Right renal cortex interstitium (tissue), 3 donors: ENCODE results near the gene SNCAIP. TPM values are rescaled to one million over a fixed set of nuclear protein-coding genes. Genes with fewer than 3 reads are reported as not detected.
"Not testable (repeated sequence)": the region's sequence is repeated elsewhere in the genome, so short reads cannot be mapped to it uniquely, and the experiment has no call there.

Experiments
- DNase-seq, 3 donors: peaks; one replicate each; pipeline ENCODE4 v3.0.0-alpha.2; 2013; ENCODE audit warnings: low read depth in 3 of 3, low spot score in 2 of 3
- polyA plus RNA-seq, 3 donors: library from polyadenylated mRNA; unstranded; fragments of 120-200 nt; gene quantifications; one replicate each; pipeline ENCODE4 v1.2.1, GENCODE V29; 2013; ENCODE audit not compliant: insufficient read length in 3 of 3

Gene SNCAIP
- polyA plus RNA-seq, 3 donors, result 25.8 to 31.8 (median 29.1) TPM

DNA sequence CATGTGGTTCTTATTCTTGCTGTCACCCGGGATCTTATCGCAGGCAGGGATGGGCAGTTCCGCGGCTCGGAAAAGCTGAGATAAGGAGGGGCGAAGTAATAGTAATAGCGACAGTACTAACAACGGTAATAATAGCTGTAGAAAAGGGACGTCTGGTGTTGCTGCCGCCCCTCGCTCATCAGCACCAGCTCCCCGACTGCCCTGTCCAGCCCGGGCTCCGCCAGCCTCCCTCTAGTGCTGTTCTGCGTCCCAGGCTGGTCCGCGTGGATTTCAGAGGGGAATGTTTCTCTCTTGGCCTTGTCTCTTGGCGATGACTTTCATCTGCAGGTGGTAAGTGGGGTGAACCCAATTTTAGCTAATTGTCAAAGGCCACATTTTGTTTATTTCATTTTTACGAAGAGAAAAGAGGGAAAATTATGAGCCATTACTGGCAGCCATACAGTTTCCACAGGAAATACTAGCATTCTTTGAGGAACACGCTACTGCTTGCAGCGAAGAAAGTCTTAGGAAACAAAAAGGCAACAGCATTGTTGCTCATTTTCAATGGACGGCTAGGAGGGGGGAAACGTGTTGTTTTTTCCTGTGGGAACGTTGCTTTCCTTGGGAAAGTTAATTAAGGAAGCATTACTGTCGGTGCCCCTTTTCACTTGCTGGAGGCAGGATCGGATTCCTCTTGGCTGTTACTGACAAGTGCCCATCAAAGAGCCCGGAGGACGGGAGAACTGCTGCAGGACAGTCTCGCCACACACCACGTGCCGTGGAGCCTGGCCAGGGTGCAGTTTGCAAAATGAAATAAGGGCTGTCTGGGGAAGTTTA lies 762 bp downstream of the SNCAIP start:
- DNase-seq, result no peak

DNA sequence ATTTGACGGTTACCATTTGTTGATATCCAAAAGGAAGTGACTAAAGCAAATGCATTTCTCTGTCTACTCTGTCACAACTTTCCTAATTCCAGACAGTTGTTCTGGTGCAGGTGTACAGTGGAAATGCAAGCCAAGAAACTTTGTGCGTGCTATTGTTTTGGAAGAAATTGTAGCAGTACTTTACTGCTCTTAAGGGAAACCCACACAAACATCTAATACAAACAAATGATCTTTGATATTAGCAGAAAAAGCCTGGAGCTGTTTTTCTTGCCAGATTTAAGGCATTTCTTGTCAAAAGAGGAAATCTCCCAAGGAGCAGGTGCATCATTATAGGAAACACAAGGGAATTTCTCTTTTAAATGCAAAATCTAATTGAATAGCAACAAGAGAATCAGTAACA lies 2.0 kb downstream of the SNCAIP start:
- DNase-seq, result no peak

DNA sequence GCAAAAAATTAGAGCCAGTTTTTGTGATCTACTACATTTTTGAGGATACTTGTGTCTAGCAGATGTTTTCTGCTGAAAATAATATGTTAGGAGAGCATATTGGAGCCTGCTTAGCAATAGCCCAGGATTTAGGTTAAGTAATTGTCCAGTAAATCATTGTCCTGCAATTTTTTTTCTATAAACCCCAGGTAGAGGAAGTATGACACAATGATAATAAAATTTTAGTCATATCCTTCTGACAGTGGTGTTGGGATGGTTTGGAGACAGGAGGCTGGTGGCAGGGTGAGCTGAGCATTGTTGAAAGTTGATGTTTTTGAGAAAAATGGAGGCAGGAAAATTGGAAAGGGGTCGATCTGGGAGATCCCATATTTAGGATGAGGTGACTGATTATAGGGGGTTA lies 3.5 kb downstream of the SNCAIP start:
- DNase-seq, result no peak

DNA sequence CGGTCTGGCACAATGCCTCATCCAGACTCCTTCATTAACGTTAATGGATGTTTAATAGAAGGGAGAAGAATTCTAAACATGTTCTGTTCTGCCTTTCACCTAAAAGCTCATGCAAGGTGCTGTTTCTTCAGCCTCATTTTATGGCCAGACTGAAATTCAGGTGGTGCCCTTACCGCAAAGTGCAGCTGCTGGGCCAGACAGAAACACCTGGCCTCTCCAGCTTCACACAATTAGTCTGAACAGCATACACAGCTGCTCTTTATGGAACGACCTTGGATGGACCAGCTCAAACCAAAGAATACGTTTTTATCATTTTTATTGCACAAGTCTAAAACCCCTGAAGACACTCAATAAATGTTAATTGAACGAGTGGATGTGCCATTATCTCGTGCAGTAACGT lies 4.6 kb downstream of the SNCAIP start:
- DNase-seq, result no peak

GRCh38 chr5:122319897-122320296 lies 7.9 kb downstream of the SNCAIP start:
- DNase-seq, result no peak

GRCh38 chr5:122321921-122322320 lies 9.9 kb downstream of the SNCAIP start:
- no peak for DNase-seq

DNA sequence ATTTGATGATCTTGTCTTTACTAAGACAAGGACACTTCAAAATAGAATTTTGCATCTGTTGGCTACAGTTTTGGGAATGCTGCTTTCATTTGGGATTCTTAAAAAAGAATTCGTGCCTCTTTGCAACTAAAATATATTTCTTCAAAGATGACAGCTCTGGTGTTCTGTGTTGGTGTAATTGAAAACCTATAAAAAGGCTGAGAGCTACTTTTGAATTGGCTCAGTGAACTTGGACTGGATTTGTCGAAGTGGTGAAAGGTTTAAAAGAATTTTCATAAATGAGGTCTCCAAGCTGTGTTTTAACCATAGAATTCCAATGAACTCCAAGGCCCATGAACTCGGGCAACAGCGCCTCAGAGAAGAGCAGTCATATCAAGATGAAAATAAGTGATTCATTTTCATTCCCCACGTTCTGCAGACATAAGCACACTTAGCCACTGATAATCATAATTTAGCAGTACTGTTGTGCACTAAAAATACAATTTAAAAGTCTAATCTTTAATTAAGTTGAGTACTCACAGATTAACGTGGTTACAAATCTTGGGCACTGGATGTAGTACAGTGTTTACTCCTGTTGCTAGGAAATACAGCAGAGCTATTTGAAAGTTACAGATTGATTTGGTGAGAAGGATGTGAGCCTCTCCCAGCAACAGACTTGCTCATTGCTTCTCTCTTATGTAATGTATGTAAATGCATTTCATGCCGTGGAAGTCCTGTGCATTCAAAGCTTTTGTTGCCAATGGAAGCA lies 10.9 kb downstream of the SNCAIP start:
- DNase-seq, result peak in 1 of 3 donors; percentile 55

DNA sequence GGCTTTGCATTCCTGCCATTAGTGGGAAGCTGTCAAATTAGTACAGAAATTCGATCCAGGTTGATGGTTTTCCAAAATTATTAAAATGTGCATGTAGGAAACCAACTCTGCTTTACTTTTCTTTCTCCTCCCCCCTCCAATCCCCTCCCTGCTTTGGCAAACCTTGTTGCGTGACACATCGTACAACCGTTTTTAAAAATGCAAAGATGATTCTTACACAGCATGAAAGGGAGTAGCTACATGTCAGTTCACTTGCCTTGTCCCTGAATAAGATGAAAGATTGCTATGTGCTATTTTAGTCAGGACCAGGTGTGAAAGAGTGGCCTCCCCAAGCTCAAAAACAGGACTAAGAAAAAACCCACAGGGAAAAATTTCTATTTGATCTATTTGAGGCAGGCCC lies 11.7 kb downstream of the SNCAIP start:
- DNase-seq, result no peak

GRCh38 chr5:122327110-122327509 lies 15.1 kb downstream of the SNCAIP start:
- no peak for DNase-seq

- no peak for DNase-seq
These were observed 18.8 kb downstream of the SNCAIP start for GRCh38 chr5:122330881-122331280.

DNA sequence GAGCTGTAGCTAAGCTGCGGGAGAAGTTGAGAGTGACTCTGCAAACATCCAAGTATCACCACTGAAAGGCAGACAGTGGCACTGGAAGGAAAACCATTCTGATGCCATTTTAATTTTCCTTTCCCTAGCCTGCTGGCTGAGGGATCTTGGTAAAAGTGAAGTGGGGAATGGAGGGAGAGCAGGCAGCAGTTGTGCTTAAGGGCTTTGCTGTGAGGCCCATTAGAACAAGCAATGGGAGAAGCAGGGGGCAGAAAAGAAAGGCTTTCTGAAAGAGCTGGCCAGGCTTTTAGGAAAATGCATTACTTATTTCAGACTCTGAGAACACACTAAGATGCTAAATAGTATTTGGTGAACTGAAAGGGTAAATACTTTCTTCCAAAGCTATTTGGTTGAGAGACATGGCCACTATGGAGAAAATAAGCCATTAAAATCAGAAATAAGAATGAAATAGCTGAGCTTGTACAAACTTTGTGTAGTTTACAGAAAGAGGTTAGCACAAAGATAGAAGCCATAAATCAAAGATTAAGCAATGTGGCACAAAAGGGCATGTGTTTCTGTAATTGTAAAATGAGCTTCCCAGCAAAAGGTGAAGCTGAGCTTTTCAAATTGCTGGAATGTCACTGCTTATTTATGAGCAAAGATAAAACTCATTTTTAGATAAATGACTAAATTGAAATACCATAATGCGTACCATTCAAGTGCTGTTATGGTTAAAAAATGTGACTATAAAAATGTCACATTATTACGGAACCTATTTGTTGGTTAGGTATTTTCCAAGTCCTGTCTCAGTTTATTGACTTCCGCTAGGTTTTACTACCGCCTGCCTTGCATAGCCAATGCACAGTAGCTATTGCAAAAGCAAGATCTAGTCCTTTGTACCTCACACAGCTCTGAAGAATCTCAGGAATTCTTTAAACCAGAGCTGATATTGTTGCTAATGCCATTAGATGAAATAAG lies 20.8 kb downstream of the SNCAIP start:
- no peak for DNase-seq

DNA sequence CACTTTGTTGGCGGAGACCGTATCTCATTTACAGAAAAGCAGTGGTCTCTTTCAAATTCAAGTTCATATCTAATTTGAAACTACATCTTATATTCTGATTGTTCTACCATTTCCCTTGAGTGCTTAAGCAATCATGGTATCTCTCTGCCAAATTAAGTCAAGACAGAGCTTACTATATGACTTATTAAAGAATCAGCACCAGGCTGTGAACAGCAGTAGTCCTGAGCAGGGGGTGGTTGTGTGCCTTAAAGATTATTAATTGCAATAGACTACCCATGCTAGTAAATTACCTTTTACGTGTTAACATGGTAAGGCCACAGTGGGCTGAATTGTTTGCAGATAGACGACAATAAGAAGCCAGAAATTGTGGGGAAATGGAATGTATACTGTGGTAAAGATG lies 21.5 kb downstream of the SNCAIP start:
- DNase-seq, result no peak

DNA sequence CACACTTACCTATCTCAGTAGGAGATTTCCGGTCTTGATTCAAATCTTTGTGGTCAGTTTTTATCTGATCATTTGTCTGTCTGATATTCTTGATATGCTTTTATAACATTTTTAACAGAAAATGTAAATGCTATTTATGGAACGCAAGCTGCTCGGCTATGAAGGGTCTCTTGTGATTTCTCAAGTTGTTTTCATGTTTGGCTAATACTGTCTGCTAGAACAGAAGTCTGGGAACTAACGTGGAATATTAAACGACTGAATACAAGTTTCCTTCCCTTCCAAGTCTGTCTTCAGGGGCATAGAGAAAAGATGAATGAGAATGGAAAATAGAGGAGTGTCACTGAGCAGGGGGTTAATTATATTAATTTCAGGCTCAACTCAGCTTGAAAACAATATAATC lies 27.6 kb downstream of the SNCAIP start:
- DNase-seq, result no peak

GRCh38 chr5:122341087-122341486 lies 29.1 kb downstream of the SNCAIP start:
- DNase-seq, result no peak

- DNase-seq, result no peak
These were observed 30.2 kb downstream of the SNCAIP start for GRCh38 chr5:122342256-122342655.

GRCh38 chr5:122346897-122347581 lies 35.0 kb downstream of the SNCAIP start:
- DNase-seq, result no peak

GRCh38 chr5:122350496-122350895 lies 38.5 kb downstream of the SNCAIP start:
- DNase-seq, result no peak

DNA sequence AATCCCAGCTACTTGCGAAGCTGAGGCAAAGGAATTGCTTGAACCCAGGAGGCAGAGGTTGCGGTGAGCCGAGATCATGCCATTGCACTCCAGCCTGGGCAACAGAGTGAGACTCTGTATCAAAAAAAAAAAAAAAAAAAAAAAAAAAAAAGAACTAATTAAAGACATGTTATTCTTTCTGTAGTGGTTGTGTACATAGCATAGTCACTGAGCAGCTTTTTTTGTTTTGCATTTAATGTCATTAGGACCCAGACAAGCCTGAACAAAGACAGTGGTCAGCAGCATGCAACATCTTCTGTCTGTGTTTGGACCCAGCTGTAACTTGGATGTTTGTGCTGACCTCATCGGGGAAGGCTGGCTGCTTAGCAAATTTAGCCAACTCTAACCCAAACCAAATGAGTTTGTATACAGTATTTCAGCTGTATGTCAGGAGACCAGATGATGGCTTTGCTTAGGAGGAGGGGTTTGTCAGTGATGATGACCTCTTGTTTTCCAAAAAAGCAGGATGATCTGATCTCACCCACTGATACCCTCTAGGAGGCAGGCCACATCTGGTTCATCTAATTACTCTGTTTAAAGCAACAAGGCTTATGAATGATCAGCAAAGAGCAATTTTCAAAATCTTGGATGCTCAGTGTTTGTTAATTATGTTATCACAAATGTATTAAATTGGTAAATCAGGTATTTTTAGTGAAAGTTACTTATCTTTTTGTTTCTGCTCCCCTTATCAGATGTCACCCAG lies 39.5 kb downstream of the SNCAIP start:
- no peak for DNase-seq

DNA sequence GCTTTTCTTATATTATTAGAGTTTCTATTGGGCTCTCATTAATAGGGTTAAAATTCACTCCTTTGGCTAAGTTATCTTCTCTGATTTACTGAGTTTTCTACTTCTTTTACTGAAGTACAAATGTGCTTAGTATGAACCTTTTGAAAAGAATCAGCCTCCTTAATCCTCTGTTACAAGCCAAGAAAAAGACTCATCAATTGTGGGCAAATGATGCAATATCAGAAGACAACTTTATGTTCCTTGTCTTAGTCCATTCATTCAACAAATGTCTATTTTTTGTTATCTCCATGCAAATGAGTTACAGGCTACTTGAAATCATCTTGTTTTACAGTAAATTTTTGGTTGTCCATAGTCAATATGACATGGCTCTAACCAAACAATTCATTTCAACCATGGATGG lies 40.3 kb downstream of the SNCAIP start:
- DNase-seq, result no peak

DNA sequence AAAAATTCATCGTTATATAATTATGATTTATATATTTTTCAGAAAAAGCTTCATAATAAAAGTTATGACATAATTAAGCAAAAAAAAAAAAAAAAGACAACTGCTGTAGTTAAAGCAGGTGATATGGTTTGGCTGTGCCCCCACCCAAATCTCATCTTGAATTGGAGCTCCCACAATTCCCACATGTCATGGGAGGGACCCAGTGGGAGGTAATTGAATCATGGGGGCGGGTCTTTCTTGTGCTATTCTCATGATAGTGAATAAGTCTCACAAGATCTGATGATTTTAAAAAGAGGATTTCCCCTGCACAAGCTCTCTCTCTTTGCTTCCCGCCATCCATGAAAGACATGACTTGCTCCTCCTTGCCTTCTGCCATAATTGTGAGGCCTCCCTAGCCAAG lies 41.3 kb downstream of the SNCAIP start:
- DNase-seq, result not testable (repeated sequence)
